Upper lobe of left lung (tissue), 4 donors: Measurements from ENCODE around the gene OR4D6.
"Not testable (repeated sequence)": the region's sequence is repeated elsewhere in the genome, so short reads cannot be mapped to it uniquely, and the experiment has no call there.

ENCODE experiments used
- CTCF ChIP-seq, 6 experiments: fragments of 450-650 bp in 4 of 6; fragments of 200-600 bp in 2 of 6; sonication (generic) in 2 of 6; IDR thresholded peaks; one replicate each; pipeline ENCODE4 v1.5.1; 2016 to 2019; ENCODE audit warnings: antibody characterized with exemption in 6 of 6
- EP300 ChIP-seq, 4 donors: sonication (generic); formaldehyde crosslinking; IDR thresholded peaks; one replicate each; pipeline ENCODE4 v1.5.1; 2017; ENCODE audit warnings: antibody characterized with exemption in 4 of 4, control low read depth in 2 of 4
- POLR2A ChIP-seq, 4 donors: fragments of 450-650 bp; IDR thresholded peaks; one replicate each; pipeline ENCODE4 v1.5.1; 2016 to 2017; ENCODE audit warnings: antibody characterized with exemption in 4 of 4, mild to moderate bottlenecking in 2 of 4
- POLR2AphosphoS5 ChIP-seq, 2 donors: sonication (generic); formaldehyde crosslinking; IDR thresholded peaks; one replicate each; pipeline ENCODE4 v1.5.1; 2017; ENCODE audit warnings: antibody characterized with exemption in 2 of 2

GRCh38 chr11:59445624-59446023 is 11.1 kb upstream of the OR4D6 start:
- TF ChIP-seq POLR2AphosphoS5, CTCF, POLR2A, EP300 (IDR thresholded peaks at IDR 0.05): not testable (repeated sequence)
